GM08714 (cell line): ENCODE results near the gene TOR4A.
"Not testable (repeated sequence)": the region's sequence is repeated elsewhere in the genome, so short reads cannot be mapped to it uniquely, and the experiment has no call there.

ENCODE experiments used
- H3K4me3 ChIP-seq: fragments of 200-500 bp; sonication (Bioruptor generic); 2 replicates; pipeline ENCODE4 v1.5.1; 2014; ENCODE audit warnings: mild to moderate bottlenecking, low read length, inconsistent platforms
- ZNF274 ChIP-seq: IDR thresholded peaks from 2 replicates; pipeline ENCODE4 v1.6.1; 2012; ENCODE audit warnings: mild to moderate bottlenecking, low read depth, low read length

Gene TOR4A

GRCh38 chr9:137323531-137324331 lies 46.2 kb downstream of the TOR4A start:
- TF ChIP-seq ZNF274: no peak

DNA sequence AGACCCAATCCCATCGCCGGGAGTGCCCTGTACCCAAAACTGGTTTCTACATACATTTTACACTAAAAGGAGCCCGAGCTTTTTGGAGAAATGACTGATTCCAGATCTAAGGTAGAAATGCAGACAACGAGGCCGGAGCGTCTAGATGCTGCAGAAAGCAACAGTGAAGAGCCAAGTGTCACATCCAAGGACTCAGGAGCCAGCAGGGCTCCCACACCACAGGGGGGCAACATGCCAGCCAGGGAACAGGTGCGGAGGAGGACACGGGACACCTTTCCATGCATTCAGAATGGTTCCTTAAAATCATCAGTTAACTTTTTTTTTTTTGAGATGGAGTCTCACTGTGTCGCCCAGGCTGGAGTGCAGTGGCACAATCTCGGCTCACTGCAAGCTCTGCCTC lies 47.6 kb downstream of the TOR4A start:
- TF ChIP-seq ZNF274: no peak

More at GRCh38 chr9:137323531-137324331, 46.2 kb downstream of the TOR4A start:
- no peak overlapping the region for H3K4me3 ChIP-seq

DNA sequence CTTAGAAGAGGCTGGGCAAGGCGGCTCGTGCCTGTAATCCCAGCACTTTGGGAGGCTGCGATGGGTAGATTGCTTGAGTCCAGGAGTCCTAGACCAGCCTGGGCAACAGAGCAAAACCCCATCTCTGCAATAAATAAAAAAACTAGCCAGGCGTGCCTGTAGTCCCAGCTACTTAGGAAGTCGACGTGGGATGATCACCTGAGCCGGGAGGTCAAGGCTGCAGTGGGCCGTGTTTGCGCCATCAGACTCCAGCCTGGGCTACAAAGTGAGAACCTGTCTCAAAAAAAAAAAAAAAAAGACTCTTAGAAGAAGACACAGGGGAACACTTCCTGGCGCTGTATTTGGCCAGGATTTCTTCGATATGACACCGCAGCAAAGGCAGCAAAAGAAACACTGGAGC lies 48.3 kb downstream of the TOR4A start:
- H3K4me3 ChIP-seq: no peak overlapping the region
- TF ChIP-seq ZNF274: no peak

More for the DNA sequence above, 47.6 kb downstream of the TOR4A start:
- H3K4me3 ChIP-seq: no peak overlapping the region

- peak overlapping the region; percentile 16; the same call in 1 of the 2 replicates for H3K4me3 ChIP-seq
- TF ChIP-seq ZNF274: no peak
Observed at GRCh38 chr9:137326445-137327065, 49.0 kb downstream of the TOR4A start.

- not testable (repeated sequence) for H3K4me3 ChIP-seq
Observed at GRCh38 chr9:137327641-137328550, 50.4 kb downstream of the TOR4A start.

GRCh38 chr9:137329590-137329989 lies 52.1 kb downstream of the TOR4A start:
- not testable (repeated sequence) for H3K4me3 ChIP-seq

- TF ChIP-seq ZNF274: no peak
Observed at GRCh38 chr9:137330689-137331088, 53.2 kb downstream of the TOR4A start.

GRCh38 chr9:137331929-137332328 lies 54.4 kb downstream of the TOR4A start:
- TF ChIP-seq ZNF274: no peak
- H3K4me3 ChIP-seq: no peak overlapping the region

More at GRCh38 chr9:137330689-137331088, 53.2 kb downstream of the TOR4A start:
- H3K4me3 ChIP-seq: no peak overlapping the region
